GM18868 (cell line): Measurements from ENCODE around the gene CLDN12.

Experiments used
- ATAC-seq: cut with Tn5 transposase; IDR thresholded peaks from one replicate; pipeline ENCODE4 v1.9.1; 2021; ENCODE audit warnings: mild to moderate bottlenecking, moderate library complexity; ENCODE audit not compliant: unreplicated experiment

Gene CLDN12

GRCh38 chr7:90403174-90404113 is at the start of gene CLDN12:
Gene CLDN12, plus strand, starts transcription at chr7:90403461. Its CDS starts 9,216 bp downstream, at chr7:90412677.
- peak; percentile 96 for ATAC-seq

DNA sequence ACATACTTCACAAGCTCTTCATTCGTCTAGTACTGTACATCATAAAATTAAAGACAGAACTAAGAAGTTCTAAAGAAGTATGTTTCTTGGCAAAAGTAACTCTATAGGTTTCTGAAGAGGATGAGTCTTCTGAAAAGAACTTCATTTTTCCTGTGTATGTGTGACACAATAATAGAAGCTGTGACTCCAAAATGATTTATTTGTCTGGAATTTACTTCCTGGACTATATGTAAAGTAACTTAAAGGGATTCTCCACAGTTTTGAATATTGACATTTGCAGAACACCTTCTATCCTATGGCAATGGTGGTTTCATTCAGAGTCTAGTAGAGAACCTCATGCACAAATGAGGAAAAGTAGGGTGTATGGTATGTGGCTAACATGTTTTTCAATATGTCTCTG is 19.8 kb upstream of the CLDN12 start:
- no peak for ATAC-seq

DNA sequence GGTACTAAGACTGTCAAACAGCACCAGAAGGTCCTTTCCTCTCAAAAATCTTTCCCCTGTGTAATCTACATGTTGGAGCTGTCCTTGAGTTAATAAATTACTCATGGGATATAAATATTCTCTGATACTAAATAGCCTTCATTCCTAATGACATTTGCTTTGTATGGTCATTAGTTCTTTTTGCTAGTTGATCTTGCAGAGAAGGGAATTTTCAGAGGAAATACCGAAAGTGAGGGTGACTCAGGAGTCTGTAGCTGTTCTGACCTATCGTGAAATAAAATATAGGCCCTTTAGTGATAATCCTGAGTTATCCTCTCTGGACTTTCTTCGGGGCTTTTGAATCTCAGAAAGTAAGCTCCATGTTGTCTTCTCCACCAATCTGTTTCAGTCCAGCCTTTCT is 19.4 kb upstream of the CLDN12 start:
- no peak for ATAC-seq

- no peak for ATAC-seq
Observed at GRCh38 chr7:90384433-90384832, 18.8 kb upstream of the CLDN12 start.

DNA sequence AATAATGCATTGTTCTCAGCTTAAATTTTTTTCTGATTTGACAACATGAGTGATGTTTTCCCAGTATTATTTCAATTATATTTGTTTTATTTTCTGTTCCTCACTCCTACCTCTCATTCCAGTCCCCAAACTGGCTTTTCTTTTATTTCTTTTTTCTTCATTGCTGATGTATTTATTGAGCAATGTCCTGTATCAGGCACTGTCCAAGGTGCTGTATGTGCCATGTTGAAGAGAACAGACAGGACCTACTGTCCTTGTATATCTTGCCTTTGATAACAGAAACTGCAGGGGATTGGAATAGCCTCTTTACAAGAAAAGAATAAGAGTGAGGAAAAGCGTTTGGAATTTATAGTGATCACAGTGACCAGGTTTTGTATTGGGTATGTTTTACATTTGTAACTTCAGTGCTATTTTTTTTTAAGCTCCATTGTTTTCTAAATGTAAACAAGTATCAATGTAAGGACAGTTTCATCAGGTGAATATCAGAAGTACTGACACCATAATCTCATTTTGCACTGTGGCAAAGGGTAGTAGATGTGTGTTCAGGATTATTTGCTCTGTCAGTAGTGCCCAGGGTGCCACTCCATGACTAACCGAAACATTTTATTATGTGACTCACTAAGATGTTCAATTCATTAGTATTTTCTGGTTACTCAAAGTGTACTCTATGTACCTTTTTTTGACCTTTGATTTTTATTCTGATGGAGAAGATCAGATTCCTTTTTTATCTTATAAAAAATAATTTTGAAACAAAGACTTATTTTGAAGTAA is 15.6 kb upstream of the CLDN12 start:
- ATAC-seq: no peak

DNA sequence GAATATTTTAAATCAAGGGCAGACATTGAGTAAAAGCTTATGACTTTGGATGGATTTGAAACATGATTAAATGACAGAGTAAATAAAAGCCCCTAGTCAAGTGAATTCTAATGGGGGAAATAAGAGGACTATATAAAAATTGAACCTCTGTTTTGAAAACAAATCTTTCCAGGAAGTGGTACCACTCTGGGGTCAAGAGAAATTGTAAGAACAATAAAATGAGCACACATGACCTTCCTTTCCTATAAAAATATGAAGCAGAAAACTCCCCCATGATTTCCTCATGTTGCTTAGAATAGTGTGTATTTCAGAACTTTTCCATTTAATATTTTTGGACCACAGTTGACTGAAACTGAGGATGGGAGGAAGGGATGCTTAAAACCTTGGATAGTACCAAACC is 12.3 kb upstream of the CLDN12 start:
- no peak for ATAC-seq

DNA sequence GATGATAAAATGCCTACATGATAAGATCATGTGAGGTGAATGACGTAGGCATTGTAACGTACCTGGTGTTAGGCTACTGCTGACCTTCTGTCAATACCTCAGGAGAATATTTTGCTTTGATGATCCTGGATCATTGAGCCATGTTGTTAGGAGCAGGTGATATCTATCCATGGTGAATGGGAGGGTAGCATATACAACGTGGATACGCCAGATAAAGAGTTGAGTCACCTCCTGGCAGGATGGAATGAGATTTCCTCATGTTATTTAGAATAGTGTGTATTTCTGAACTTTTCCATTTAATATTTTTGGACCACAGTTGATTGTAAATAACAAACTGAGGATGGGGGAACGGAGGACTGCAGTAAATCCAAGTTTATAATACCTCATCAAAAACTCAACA is 11.8 kb upstream of the CLDN12 start:
- ATAC-seq: no peak

DNA sequence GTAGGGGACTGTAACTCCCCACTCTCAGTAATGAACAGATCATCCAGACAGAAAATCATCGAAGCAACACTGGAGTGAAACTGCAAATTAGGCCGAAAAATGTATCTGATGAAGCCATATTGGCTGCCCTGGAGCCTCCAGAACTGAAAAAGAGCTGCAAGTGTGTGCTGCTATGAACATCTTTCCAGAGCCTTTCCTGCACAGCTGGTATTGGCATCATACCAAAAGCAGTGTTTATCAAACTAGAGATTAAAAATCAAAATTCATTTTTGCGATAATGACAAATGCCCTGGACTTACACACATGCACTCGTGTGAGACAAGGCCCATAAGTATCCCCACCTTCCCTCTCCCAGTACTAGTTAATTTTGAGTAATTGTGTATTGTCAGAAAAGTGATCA is 6.8 kb upstream of the CLDN12 start:
- no peak for ATAC-seq

DNA sequence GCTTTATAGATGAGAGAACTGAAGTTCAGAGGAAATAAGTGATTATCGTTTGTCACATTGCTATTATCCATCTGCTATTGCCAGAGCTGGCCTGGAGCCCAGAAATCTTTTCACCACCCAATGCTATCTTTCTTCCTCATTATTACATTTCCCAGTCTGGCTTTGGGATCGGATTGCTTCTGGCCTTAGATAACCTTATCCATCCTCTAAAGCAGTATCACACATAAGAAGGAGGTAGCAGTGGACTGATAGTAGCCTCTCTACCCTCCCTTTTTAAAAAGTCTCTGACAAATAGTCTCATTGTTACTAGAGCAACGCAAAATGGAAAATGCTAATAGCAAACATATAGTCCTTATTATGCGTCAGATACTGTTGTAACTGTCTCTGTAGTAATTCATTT is 1.3 kb upstream of the CLDN12 start:
- no peak for ATAC-seq

GRCh38 chr7:90402785-90403173 is 482 bp upstream of the CLDN12 start:
- ATAC-seq: no peak

DNA sequence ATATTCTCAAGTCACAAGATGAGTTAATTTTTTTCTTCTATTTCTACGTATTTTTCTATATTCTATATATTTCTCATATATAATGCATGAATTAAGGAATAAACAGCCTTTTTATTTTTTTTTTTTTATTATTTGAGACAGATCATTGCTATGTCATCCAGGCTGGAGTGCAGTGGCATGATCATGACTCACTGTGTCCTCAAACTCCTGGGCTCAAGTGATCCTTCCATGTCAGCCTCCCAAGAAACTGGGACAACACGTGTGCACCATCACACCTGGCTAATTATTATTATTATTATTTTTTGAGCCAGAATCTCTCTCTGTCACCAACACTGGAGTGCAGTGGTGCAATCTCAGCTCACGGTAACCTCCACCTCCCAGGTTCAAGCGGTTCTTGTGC is 1.5 kb downstream of the CLDN12 start:
- no peak for ATAC-seq

- no peak for ATAC-seq
Observed at GRCh38 chr7:90407484-90407821, 4.2 kb downstream of the CLDN12 start.

DNA sequence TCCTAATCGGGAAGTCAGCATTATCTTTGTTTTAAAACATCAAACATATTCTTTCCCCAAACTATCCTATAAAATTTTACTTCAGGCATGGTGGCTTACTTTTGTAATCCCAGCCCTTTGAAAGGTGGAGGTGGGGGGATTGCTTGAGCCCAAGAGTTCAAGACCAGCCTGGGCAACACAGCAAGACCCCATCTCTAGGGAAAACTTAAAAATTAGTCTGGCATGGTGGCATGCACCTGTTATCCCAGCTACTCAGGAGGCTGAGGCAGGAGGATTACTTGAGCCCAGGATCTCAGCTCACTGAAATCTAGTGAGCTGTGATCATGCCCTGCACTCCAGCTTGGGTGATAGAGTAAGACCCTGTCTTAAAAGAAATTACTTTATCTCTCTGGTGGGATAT is 4.9 kb downstream of the CLDN12 start:
- no peak for ATAC-seq

DNA sequence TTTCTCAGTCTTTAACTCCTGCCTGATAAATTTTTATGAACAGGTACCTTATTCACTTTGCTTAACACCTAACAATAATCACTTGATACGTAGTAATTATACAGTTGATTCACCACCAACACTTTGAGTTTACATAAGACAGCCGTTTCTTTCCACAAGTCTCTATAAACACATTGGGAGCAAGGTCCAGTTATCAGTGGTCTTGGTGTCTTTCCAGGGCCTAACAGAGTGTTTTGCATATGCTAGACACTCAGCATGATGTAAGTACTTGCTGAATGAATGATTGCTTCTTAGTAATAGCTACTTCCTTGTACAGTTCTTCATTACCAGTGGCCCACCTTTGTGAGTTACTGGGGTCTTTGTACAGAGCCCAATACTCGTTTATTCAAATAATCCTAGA is 6.4 kb downstream of the CLDN12 start:
- no peak for ATAC-seq

- no peak for ATAC-seq
Observed at GRCh38 chr7:90411510-90411909, 8.2 kb downstream of the CLDN12 start.

GRCh38 chr7:90412458-90413184 is 9.4 kb downstream of the CLDN12 start:
- peak; percentile 70 for ATAC-seq

DNA sequence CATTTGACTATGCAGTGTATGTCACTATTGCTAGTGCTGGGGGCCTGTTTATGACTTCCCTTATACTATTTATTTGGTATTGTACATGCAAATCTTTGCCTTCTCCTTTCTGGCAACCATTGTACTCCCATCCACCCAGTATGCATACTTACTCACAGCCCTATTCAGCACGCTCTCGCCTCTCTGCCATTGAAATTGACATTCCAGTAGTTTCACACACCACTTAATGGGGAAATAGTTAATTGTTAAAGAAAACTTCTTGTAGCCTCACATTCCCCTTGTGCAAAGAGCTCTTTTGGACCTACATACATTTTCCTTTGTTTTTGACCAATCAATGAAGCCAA is 9.9 kb downstream of the CLDN12 start:
- ATAC-seq: no peak

GRCh38 chr7:90421651-90422050 is 18.4 kb downstream of the CLDN12 start:
- ATAC-seq: no peak

GRCh38 chr7:90424720-90425119 is 21.5 kb downstream of the CLDN12 start:
- peak; percentile 96 for ATAC-seq

DNA sequence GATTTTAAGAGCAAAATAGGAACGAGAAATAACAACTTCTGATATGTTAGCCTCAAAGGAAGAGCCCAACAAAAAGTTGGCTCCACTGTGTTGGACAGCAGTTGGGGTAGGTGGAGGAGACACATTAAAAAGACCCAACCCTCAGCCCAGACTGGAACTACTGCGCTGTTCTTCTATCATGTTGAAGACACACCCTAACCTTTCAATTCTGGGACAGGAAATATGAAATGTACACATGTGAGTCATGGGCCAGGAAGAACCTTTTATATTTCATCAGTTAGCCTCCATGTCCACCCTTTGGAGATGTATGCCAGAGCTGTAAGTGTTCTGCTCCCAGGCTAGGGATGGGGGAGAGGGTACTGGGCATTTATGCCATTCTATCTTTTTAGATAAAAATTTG is 22.1 kb downstream of the CLDN12 start:
- ATAC-seq: no peak

DNA sequence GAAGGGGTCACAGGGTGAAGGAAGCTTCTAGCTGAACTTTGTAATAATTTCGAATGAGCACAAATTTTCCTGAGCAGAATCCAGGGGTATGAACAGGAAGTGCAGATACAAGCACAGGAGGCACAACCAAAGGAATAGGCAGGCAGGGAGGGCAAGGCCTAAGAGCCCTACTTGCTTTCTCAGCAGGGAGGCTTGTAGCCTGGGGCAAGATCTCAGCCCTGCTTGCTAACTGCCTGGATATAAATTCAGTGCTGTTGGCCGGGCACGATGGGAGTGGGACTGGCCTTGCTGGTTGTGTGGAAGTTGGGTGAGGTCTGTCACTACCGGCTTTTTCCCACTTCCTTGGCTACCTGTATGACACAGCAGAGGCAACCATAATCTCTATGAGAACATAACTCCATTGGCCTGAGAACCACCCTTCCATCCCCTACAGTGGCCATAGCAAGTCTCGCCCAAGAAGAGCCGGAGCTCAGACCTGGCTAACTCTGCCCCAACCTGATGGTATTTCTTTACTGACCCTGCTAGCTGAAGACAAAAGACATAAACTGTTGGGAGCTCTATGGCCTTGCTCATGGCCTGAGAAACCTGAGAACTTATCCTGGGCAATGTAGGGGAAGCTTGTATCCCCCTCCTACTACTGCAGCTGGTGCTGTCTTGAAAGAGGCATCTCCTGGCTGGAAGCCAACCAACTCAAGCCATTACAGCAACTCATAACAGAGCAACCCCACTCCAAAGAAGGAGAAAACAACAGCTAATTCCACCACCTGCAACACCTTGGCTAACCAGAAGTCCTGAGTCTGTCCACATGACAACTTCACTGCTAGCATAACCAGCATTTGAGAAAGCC is 27.6 kb downstream of the CLDN12 start:
- no peak for ATAC-seq
